IMR-90 (cell line): ENCODE measurements around the gene INCENP. TPM values are rescaled to one million over a fixed set of nuclear protein-coding genes. Genes with fewer than 3 reads are reported as not detected.

Experiments
- ATAC-seq: fragments of 200-7000 bp; cut with Tn5 transposase; 2 replicates; pipeline ENCODE4 v1.9.1; 2020; ENCODE audit warnings: low read depth, mild to moderate bottlenecking, moderate library complexity
- BruUV-seq: library from RNA; stranded (reverse); fragments of 400-500 nt; replicated peaks from 2 replicates; lab custom pipeline; 2021; lab: Mats Ljungman, UMichigan
- CTCF ChIA-PET: fragments of 300-600 bp; formaldehyde crosslinking; extraction: SDS; loops from one replicate; lab custom pipeline; 2021; ENCODE audit warnings: antibody characterized with exemption; lab: Yijun Ruan, JAX
- POLR2A ChIA-PET: fragments of 300-600 bp; sonication (Branson Sonifier 250); formaldehyde crosslinking; loops from one replicate; lab custom pipeline; 2022; ENCODE audit warnings: antibody characterized with exemption; ENCODE audit not compliant: unreplicated experiment; lab: Charles Lee
- DNase-seq: peaks from one replicate; pipeline ENCODE4 v3.0.0; 2013
- H2AFZ ChIP-seq: replicated peaks from 2 replicates; pipeline ENCODE3; 2013; ENCODE audit warnings: low read length, mild to moderate bottlenecking; ENCODE audit not compliant: poor library complexity
- H2AK5ac ChIP-seq: 2 replicates; pipeline ENCODE4 v1.6.1; 2013; ENCODE audit warnings: low read depth, low read length, inconsistent platforms
- H2AK9ac ChIP-seq: replicated peaks from 2 replicates; pipeline ENCODE3; 2013; ENCODE audit warnings: mild to moderate bottlenecking, low read depth, low read length, moderate library complexity; ENCODE audit not compliant: poor library complexity
- H2BK120ac ChIP-seq: 2 replicates; pipeline ENCODE4 v1.6.1; 2013; ENCODE audit warnings: low read depth, low read length, inconsistent platforms
- H2BK15ac ChIP-seq: 3 replicates; pipeline ENCODE4 v1.6.1; 2013; ENCODE audit warnings: low read depth, low read length, inconsistent platforms
- H2BK20ac ChIP-seq: 2 replicates; pipeline ENCODE4 v1.6.1; 2013; ENCODE audit warnings: low read depth, mild to moderate bottlenecking, inconsistent platforms, low read length, moderate library complexity
- H2BK5ac ChIP-seq: 2 replicates; pipeline ENCODE4 v1.6.1; 2013; ENCODE audit warnings: mild to moderate bottlenecking, low read depth, low read length, inconsistent platforms; ENCODE audit not compliant: poor library complexity, severe bottlenecking
- H3K14ac ChIP-seq: replicated peaks from 2 replicates; pipeline ENCODE4 v1.6.1; 2013; ENCODE audit warnings: low read depth, low read length, inconsistent platforms
- H3K18ac ChIP-seq: 2 replicates; pipeline ENCODE4 v1.6.1; 2013; ENCODE audit warnings: low read depth, low read length, control low read depth
- H3K23ac ChIP-seq: 2 replicates; pipeline ENCODE4 v1.6.1; 2013; ENCODE audit warnings: low read depth, low read length, inconsistent platforms
- H3K27ac ChIP-seq: 2 replicates; pipeline ENCODE4 v1.5.1; 2013; ENCODE audit warnings: mild to moderate bottlenecking, control low read depth, low read length; ENCODE audit not compliant: insufficient read depth
- H3K27me3 ChIP-seq: 2 replicates; pipeline ENCODE4 v1.6.1; 2013; ENCODE audit warnings: low read length; ENCODE audit not compliant: control insufficient read depth, insufficient read depth
- H3K36me3 ChIP-seq: 2 replicates; pipeline ENCODE4 v1.6.1; 2013; ENCODE audit warnings: low read length, mixed read lengths; ENCODE audit not compliant: control insufficient read depth, insufficient read depth
- H3K4ac ChIP-seq: 2 replicates; pipeline ENCODE4 v1.6.1; 2013; ENCODE audit warnings: low read depth, low read length, inconsistent platforms
- H3K4me1 ChIP-seq: 2 replicates; pipeline ENCODE4 v1.6.1; 2013; ENCODE audit warnings: low read length, mixed read lengths; ENCODE audit not compliant: control insufficient read depth, insufficient read depth
- H3K4me2 ChIP-seq: 2 replicates; pipeline ENCODE4 v1.6.1; 2013; ENCODE audit warnings: low read depth, mild to moderate bottlenecking, control low read depth, low read length, moderate library complexity
- H3K4me3 ChIP-seq: 2 replicates; pipeline ENCODE4 v1.5.1; 2013; ENCODE audit warnings: low read depth, mild to moderate bottlenecking, control low read depth, low read length, moderate library complexity; ENCODE audit not compliant: insufficient read depth
- H3K56ac ChIP-seq: 2 replicates; pipeline ENCODE4 v1.6.1; 2013; ENCODE audit warnings: low read length, inconsistent platforms; ENCODE audit not compliant: insufficient read depth; ENCODE audit errors: extremely low read depth
- H3K79me1 ChIP-seq, 2 experiments: 2 replicates each; pipeline ENCODE4 v1.6.1; 2013; ENCODE audit warnings: low read length in 2 of 2, inconsistent platforms in 1 of 2, low read depth in 1 of 2
- H3K9ac ChIP-seq: 2 replicates; pipeline ENCODE4 v1.6.1; 2013; ENCODE audit warnings: low read depth, low read length, control low read depth
- H3K9me1 ChIP-seq: 2 replicates; pipeline ENCODE4 v1.6.1; 2013; ENCODE audit warnings: low read length, inconsistent platforms; ENCODE audit not compliant: insufficient read depth
- H3K9me3 ChIP-seq: 2 replicates; pipeline ENCODE4 v1.6.1; 2013; ENCODE audit warnings: low read length; ENCODE audit not compliant: control insufficient read depth, insufficient read depth
- H4K20me1 ChIP-seq: 2 replicates; pipeline ENCODE4 v1.6.1; 2013; ENCODE audit warnings: low read length, inconsistent platforms; ENCODE audit not compliant: insufficient read depth
- H4K5ac ChIP-seq: 2 replicates; pipeline ENCODE4 v1.6.1; 2013; ENCODE audit warnings: mild to moderate bottlenecking, low read depth, low read length, control low read depth
- H4K8ac ChIP-seq, 2 experiments: 2 replicates each; pipeline ENCODE4 v1.6.1; 2013; ENCODE audit warnings: low read depth in 2 of 2, low read length in 2 of 2, control low read depth in 1 of 2, inconsistent platforms in 1 of 2
- H4K91ac ChIP-seq: 2 replicates; pipeline ENCODE4 v1.6.1; 2013; ENCODE audit warnings: low read depth, low read length, inconsistent platforms; ENCODE audit not compliant: insufficient read depth
- BHLHE40 ChIP-seq: fragments of 150-350 bp; IDR thresholded peaks from 2 replicates; pipeline ENCODE4 v1.6.1; 2016; ENCODE audit warnings: mild to moderate bottlenecking, low read depth, low read length
- CEBPB ChIP-seq: IDR thresholded peaks from 2 replicates; pipeline ENCODE4 v1.6.1; 2012; ENCODE audit warnings: low read depth, low read length, improper control_type of control experiment
- CHD1 ChIP-seq: IDR thresholded peaks from 2 replicates; pipeline ENCODE4 v1.6.1; 2012; ENCODE audit warnings: low read depth, low read length, improper control_type of control experiment
- CTCF ChIP-seq: conservative IDR thresholded peaks from 2 replicates; pipeline ENCODE4 v1.5.1; 2012; ENCODE audit warnings: mild to moderate bottlenecking, low read depth, low read length, improper control_type of control experiment
- ELK1 ChIP-seq: fragments of 150-350 bp; IDR thresholded peaks from 2 replicates; pipeline ENCODE4 v1.6.1; 2016; ENCODE audit warnings: low read depth, mild to moderate bottlenecking, low read length, moderate library complexity, borderline replicate concordance
- FOS ChIP-seq: fragments of 150-350 bp; IDR thresholded peaks from 2 replicates; pipeline ENCODE4 v1.6.1; 2016; ENCODE audit warnings: low read depth, low read length
- MAFK ChIP-seq: IDR thresholded peaks from 2 replicates; pipeline ENCODE4 v1.6.1; 2012; ENCODE audit warnings: low read depth, low read length, improper control_type of control experiment
- MAZ ChIP-seq: IDR thresholded peaks from 2 replicates; pipeline ENCODE4 v1.6.1; 2012; ENCODE audit warnings: low read depth, mild to moderate bottlenecking, low read length, improper control_type of control experiment, moderate library complexity, borderline replicate concordance
- MXI1 ChIP-seq: IDR thresholded peaks from 2 replicates; pipeline ENCODE4 v1.6.1; 2012; ENCODE audit warnings: low read depth, mild to moderate bottlenecking, low read length, moderate library complexity, borderline replicate concordance
- NFE2L2 ChIP-seq: fragments of 150-350 bp; IDR thresholded peaks from 2 replicates; pipeline ENCODE4 v1.6.1; 2016; ENCODE audit warnings: low read depth, mild to moderate bottlenecking, low read length
- POLR2A ChIP-seq: IDR thresholded peaks from 2 replicates; pipeline ENCODE4 v1.6.1; 2012; ENCODE audit warnings: mild to moderate bottlenecking, low read depth, low read length
- RAD21 ChIP-seq: IDR thresholded peaks from 2 replicates; pipeline ENCODE4 v1.6.1; 2012; ENCODE audit warnings: low read length, improper control_type of control experiment
- RCOR1 ChIP-seq: IDR thresholded peaks from 2 replicates; pipeline ENCODE4 v1.6.1; 2012; ENCODE audit warnings: mild to moderate bottlenecking, low read length, improper control_type of control experiment; ENCODE audit not compliant: insufficient replicate concordance
- RFX5 ChIP-seq: IDR thresholded peaks from 2 replicates; pipeline ENCODE4 v1.8.0; 2012; ENCODE audit warnings: low read depth, mild to moderate bottlenecking, low read length, moderate library complexity
- SMC3 ChIP-seq: fragments of 150-350 bp; IDR thresholded peaks from 2 replicates; pipeline ENCODE4 v1.6.1; 2016; ENCODE audit warnings: low read depth, mild to moderate bottlenecking, antibody characterized with exemption, low read length, moderate library complexity
- USF2 ChIP-seq: fragments of 150-350 bp; IDR thresholded peaks from 2 replicates; pipeline ENCODE4 v1.6.1; 2017; ENCODE audit warnings: mild to moderate bottlenecking, antibody characterized with exemption, low read length, low read depth
- WGBS, 2 experiments: methylation state at CpG; one replicate each; pipeline versions ENCODE4 v1.1.5 to v1.1.7; 2013; ENCODE audit warnings: missing lambda C conversion rate in 2 of 2; ENCODE audit not compliant: insufficient read length in 1 of 2; ENCODE audit errors: extremely low coverage in 2 of 2; 5-methylcytosine and 5-hydroxymethylcytosine counted together
- dilution Hi-C: fragments of 300-500 bp; cut with HindIII; formaldehyde crosslinking; loops from one replicate; pipeline ENCODE4 v1.14.3; 2018; ENCODE audit warnings: low sequenced_read_pairs; ENCODE audit not compliant: unreplicated experiment
- in situ Hi-C: fragments of 300-500 bp; cut with MboI; formaldehyde crosslinking; loops from 3 replicates; pipeline ENCODE4 v1.14.3; 2019; ENCODE audit warnings: low sequenced_read_pairs, inconsistent platforms, mixed read lengths
- intact Hi-C: fragments of 100-400 bp; cut with micrococcal nuclease; formaldehyde crosslinking; loops from 2 replicates; pipeline ENCODE4 v1.10.0; 2022
- polyA plus RNA-seq, 3 experiments: library from polyadenylated mRNA; depleted of rRNA; stranded (reverse); fragments of >200 nt; gene quantifications; 2 replicates each; pipeline ENCODE4 v1.2.3, GENCODE V29; 2012; ENCODE audit warnings: low replicate concordance in 1 of 3
- total RNA-seq: library from RNA; depleted of rRNA; stranded (reverse); fragments of >200 nt; gene quantifications from 2 replicates; pipeline ENCODE4 v1.2.3, GENCODE V29; 2012

The INCENP gene
- total and polyA plus RNA-seq, 2 of the 4 experiments (the other 2 are of a cell fraction), result 18.6 to 23.8 TPM

GRCh38 chr11:62132689-62133293 lies 9.0 kb downstream of the INCENP start:
- Histone ChIP-seq H2BK20ac (no peak overlapping the region), H3K56ac (no peak overlapping the region), H3K27me3 (no peaks in the 10 kb centered on the region), H3K9ac (no peak overlapping the region), H3K4ac (no peak overlapping the region), H2AFZ (no peak overlapping the region), H3K36me3 (peaks cover 33% of the 10 kb centered on the region), H2AK9ac (no peak overlapping the region), H4K20me1 (peaks cover 6% of the 10 kb centered on the region), H2BK5ac (no peak overlapping the region), H3K4me3 (no peak overlapping the region), H4K91ac (no peak overlapping the region), H3K4me1 (no peaks in the 10 kb centered on the region), H2BK15ac (no peak overlapping the region), H3K14ac (no peak overlapping the region), H3K9me1 (peaks cover 4% of the 10 kb centered on the region; the same call in 1 of the 2 replicates), H3K27ac (no peak overlapping the region), H3K18ac (no peak overlapping the region), H3K4me2 (no peak overlapping the region), H3K79me1 (peaks cover 17 to 54% of the 10 kb centered on the region in 2 experiments), H3K9me3 (no peaks in the 10 kb centered on the region), H2AK5ac (no peak overlapping the region), H4K8ac (no peak overlapping the region), H2BK120ac (no peak overlapping the region), H4K5ac (no peak overlapping the region), H3K23ac (no peak overlapping the region)
- TF ChIP-seq RCOR1 (no peak), BHLHE40 (no peak), USF2 (no peak), MAZ (no peak), NFE2L2 (no peak), FOS (no peak), ELK1 (no peak), CHD1 (no peak), RAD21 (no peak), CEBPB (no peak), RFX5 (no peak), POLR2A (no peak), MAFK (no peak), SMC3 (no peak), CTCF (no peak), MXI1 (no peak)
- DNase-seq (no peak), ATAC-seq (no peak)
- BruUV-seq, result no TSS peak
- dilution Hi-C loops, result no loop called here
- in situ Hi-C loops, result no loop called here
- 100% methylated on average over 1 of the region's 6 CpGs; no CpG with 5 or more reads in 1 of the 2 experiments for WGBS, 2 experiments
- intact Hi-C loops, result no loop called here
- POLR2A ChIA-PET, result no interaction called here
- CTCF ChIA-PET, result no interaction called here
